Measurements from ENCODE around the gene MRPL12.

- TF ChIP-seq EZH2phosphoT487 (IDR thresholded peaks at IDR 0.05) (no peak), CTCF (IDR thresholded peaks at IDR 0.05) (no peak), EZH2 (IDR thresholded peaks at IDR 0.05) (no peak)
Measured at GRCh38 chr17:81719410-81720266, 16.5 kb downstream of the MRPL12 start.

Measured in neural progenitor cell (in vitro differentiated cells).